A549 (cell line): ENCODE data around the gene NEDD8. TPM values are rescaled to one million over a fixed set of nuclear protein-coding genes. Genes with fewer than 3 reads are reported as not detected.
A peak's percentile ranks its signal among the peaks of the same experiment; 100 is the strongest.

Experiments used
- CBX2 ChIP-seq: fragments of 200-600 bp; sonication (generic); IDR thresholded peaks from 2 replicates; pipeline ENCODE4 v1.6.1; 2016; ENCODE audit warnings: low read depth, mild to moderate bottlenecking, borderline replicate concordance
- CBX8 ChIP-seq: fragments of 200-600 bp; sonication (generic); IDR thresholded peaks from 2 replicates; pipeline ENCODE4 v1.6.1; 2016
- CEBPB ChIP-seq, 2 experiments: fragments of >200 bp in 1 of 2; sonication (Bioruptor Twin) in 1 of 2; formaldehyde crosslinking in 1 of 2; IDR thresholded peaks; 2 replicates each; pipeline ENCODE4 v1.6.1; 2012 to 2016
- CHD2 ChIP-seq: fragments of 150-350 bp; IDR thresholded peaks from 2 replicates; pipeline ENCODE4 v1.6.1; 2014; ENCODE audit warnings: low read length; ENCODE audit not compliant: partially characterized antibody
- EHF ChIP-seq: fragments of 250-450 bp; sonication (Bioruptor Pico); IDR thresholded peaks from 2 replicates; pipeline ENCODE4 v1.5.0; 2020; ENCODE audit warnings: mild to moderate bottlenecking
- EP300 ChIP-seq, 2 experiments: fragments of >200 bp; sonication (Bioruptor Twin); formaldehyde crosslinking; IDR thresholded peaks; 2 replicates in 1 of 2; 3 replicates in 1 of 2; pipeline ENCODE4 v1.6.1; 2016 to 2017
- ESRRA ChIP-seq: fragments of 150-350 bp; IDR thresholded peaks from 2 replicates; pipeline ENCODE4 v1.6.1; 2014; ENCODE audit warnings: mild to moderate bottlenecking, low read length, borderline replicate concordance
- FOSB ChIP-seq: fragments of 250-450 bp; sonication (Bioruptor Pico); IDR thresholded peaks from 2 replicates; pipeline ENCODE4 v1.5.0; 2020; ENCODE audit warnings: mild to moderate bottlenecking, moderate library complexity
- FOSL2 ChIP-seq, 2 experiments: fragments of 450-650 bp in 1 of 2; fragments of >200 bp in 1 of 2; sonication (Bioruptor Twin) in 1 of 2; formaldehyde crosslinking; IDR thresholded peaks; 2 replicates each; pipeline versions ENCODE4 v1.5.0 to v1.6.1; 2016 to 2020; ENCODE audit warnings: mild to moderate bottlenecking in 1 of 2, moderate library complexity in 1 of 2
- FOXS1 ChIP-seq: fragments of 250-450 bp; sonication (Bioruptor Pico); IDR thresholded peaks from 2 replicates; pipeline ENCODE4 v1.5.0; 2020; ENCODE audit warnings: mild to moderate bottlenecking, moderate library complexity
- GATA3 ChIP-seq: IDR thresholded peaks from 2 replicates; pipeline ENCODE4 v1.6.1; 2012; ENCODE audit warnings: borderline replicate concordance
- HOXA7 ChIP-seq: fragments of 250-450 bp; sonication (Bioruptor Pico); IDR thresholded peaks from 2 replicates; pipeline ENCODE4 v1.5.0; 2020; ENCODE audit warnings: mild to moderate bottlenecking, moderate library complexity
- HOXB13 ChIP-seq: fragments of 250-450 bp; sonication (Bioruptor Pico); IDR thresholded peaks from 2 replicates; pipeline ENCODE4 v1.5.0; 2020; ENCODE audit warnings: low read depth, mild to moderate bottlenecking, moderate library complexity
- JUNB ChIP-seq: fragments of >200 bp; sonication (Bioruptor Twin); formaldehyde crosslinking; IDR thresholded peaks from 2 replicates; pipeline ENCODE4 v1.6.1; 2016
- KDM1A ChIP-seq: fragments of 200-600 bp; sonication (generic); IDR thresholded peaks from 2 replicates; pipeline ENCODE4 v1.6.1; 2016; ENCODE audit warnings: low read depth, mild to moderate bottlenecking
- MAFK ChIP-seq: fragments of 450-650 bp; IDR thresholded peaks from 2 replicates; pipeline ENCODE4 v1.6.1; 2014; ENCODE audit not compliant: partially characterized antibody
- NFE2L2 ChIP-seq: fragments of 150-350 bp; conservative IDR thresholded peaks from 2 replicates; pipeline ENCODE4 v1.6.1; 2014; ENCODE audit warnings: low read length
- NPAS2 ChIP-seq: fragments of 250-450 bp; sonication (Bioruptor Pico); IDR thresholded peaks from 2 replicates; pipeline ENCODE4 v1.8.0; 2022; ENCODE audit warnings: mild to moderate bottlenecking, moderate library complexity, borderline replicate concordance
- NR3C1 ChIP-seq: fragments of >200 bp; sonication (Bioruptor Twin); formaldehyde crosslinking; IDR thresholded peaks from 3 replicates; pipeline ENCODE4 v1.6.1; 2017
- POLR2AphosphoS2 ChIP-seq: conservative IDR thresholded peaks from 2 replicates; pipeline ENCODE4 v1.6.1; 2012; ENCODE audit warnings: low read length, improper control_type of control experiment, inconsistent platforms
- RAD21 ChIP-seq, 2 experiments: fragments of >200 bp in 1 of 2; sonication (Bioruptor Twin) in 1 of 2; formaldehyde crosslinking in 1 of 2; IDR thresholded peaks in 1 of 2; conservative IDR thresholded peaks in 1 of 2; 2 replicates in 1 of 2; 3 replicates in 1 of 2; pipeline ENCODE4 v1.6.1; 2012 to 2018; ENCODE audit warnings: inconsistent platforms in 1 of 2
- RNF2 ChIP-seq: fragments of 200-600 bp; sonication (generic); IDR thresholded peaks from 2 replicates; pipeline ENCODE4 v1.6.1; 2016; ENCODE audit warnings: low read depth, mild to moderate bottlenecking, antibody characterized with exemption, moderate library complexity, borderline replicate concordance
- SMC3 ChIP-seq: fragments of >200 bp; sonication (Bioruptor Twin); formaldehyde crosslinking; IDR thresholded peaks from 3 replicates; pipeline ENCODE4 v1.6.1; 2018; ENCODE audit warnings: inconsistent platforms
- TFCP2L1 ChIP-seq: fragments of 250-450 bp; sonication (Bioruptor Pico); IDR thresholded peaks from 2 replicates; pipeline ENCODE4 v1.5.0; 2021; ENCODE audit warnings: mild to moderate bottlenecking
- TP53 ChIP-seq: fragments of 250-450 bp; sonication (Bioruptor Pico); IDR thresholded peaks from 2 replicates; pipeline ENCODE4 v1.5.0; 2021; ENCODE audit warnings: mild to moderate bottlenecking, moderate library complexity
- ZC3H11A ChIP-seq: fragments of 450-650 bp; IDR thresholded peaks from 2 replicates; pipeline ENCODE4 v1.6.1; 2014; ENCODE audit warnings: antibody characterized with exemption, mild to moderate bottlenecking
- ZFP36 ChIP-seq: fragments of 450-650 bp; IDR thresholded peaks from 2 replicates; pipeline ENCODE4 v1.6.1; 2014; ENCODE audit warnings: borderline replicate concordance; ENCODE audit not compliant: partially characterized antibody
- ZNF302 ChIP-seq: fragments of 250-450 bp; sonication (Bioruptor Pico); IDR thresholded peaks from 2 replicates; pipeline ENCODE4 v1.9.0; 2021; ENCODE audit warnings: inconsistent platforms, mild to moderate bottlenecking, moderate library complexity
- ZSCAN20 ChIP-seq: fragments of 250-450 bp; sonication (Bioruptor Pico); IDR thresholded peaks from 2 replicates; pipeline ENCODE4 v1.8.0; 2022; ENCODE audit warnings: mild to moderate bottlenecking, moderate library complexity
- polyA plus RNA-seq, 4 experiments: library from polyadenylated mRNA; depleted of rRNA in 3 of 4; stranded (reverse); fragments of >200 nt; fragmentation: RNase III in 1 of 4; extraction: RNeasy Plus Mini Kit Qiagen cat#74134 plus additional on column Dnase treatment in 1 of 4; gene quantifications; 2 replicates in 3 of 4; 3 replicates in 1 of 4; pipeline ENCODE4 v1.2.3, GENCODE V29; 2011 to 2017
- TF ChIP-seq, protein P1 (sequence below): fragments of 250-450 bp; sonication (Bioruptor Pico); IDR thresholded peaks from 2 replicates; pipeline ENCODE4 v1.5.0; 2021; ENCODE audit warnings: mild to moderate bottlenecking, moderate library complexity, borderline replicate concordance
- TF ChIP-seq, protein P2 (sequence below): fragments of 200-600 bp; sonication (generic); IDR thresholded peaks from 2 replicates; pipeline ENCODE4 v1.6.1; 2016; ENCODE audit warnings: antibody characterized with exemption, mild to moderate bottlenecking, moderate library complexity
- TF ChIP-seq, protein P3 (sequence below): fragments of 250-450 bp; sonication (Bioruptor Pico); IDR thresholded peaks from 2 replicates; pipeline ENCODE4 v1.5.0; 2020; ENCODE audit warnings: low read depth, mild to moderate bottlenecking, moderate library complexity
- TF ChIP-seq, protein P4 (sequence below): IDR thresholded peaks from 2 replicates; pipeline ENCODE4 v1.6.1; 2012
- TF ChIP-seq, protein P5 (sequence below): IDR thresholded peaks from 2 replicates; pipeline ENCODE4 v1.6.1; 2012
- TF ChIP-seq, protein P6 (sequence below): IDR thresholded peaks from 2 replicates; pipeline ENCODE4 v1.6.1; 2012; ENCODE audit warnings: low read depth, borderline replicate concordance
- TF ChIP-seq, protein P7 (sequence below): fragments of >200 bp; sonication (Bioruptor Twin); formaldehyde crosslinking; IDR thresholded peaks from 2 replicates; pipeline ENCODE4 v1.6.1; 2016

Gene NEDD8
- polyA plus RNA-seq, 2 of the 4 experiments (the other 2 are of a cell fraction) = 433 to 589 TPM

DNA sequence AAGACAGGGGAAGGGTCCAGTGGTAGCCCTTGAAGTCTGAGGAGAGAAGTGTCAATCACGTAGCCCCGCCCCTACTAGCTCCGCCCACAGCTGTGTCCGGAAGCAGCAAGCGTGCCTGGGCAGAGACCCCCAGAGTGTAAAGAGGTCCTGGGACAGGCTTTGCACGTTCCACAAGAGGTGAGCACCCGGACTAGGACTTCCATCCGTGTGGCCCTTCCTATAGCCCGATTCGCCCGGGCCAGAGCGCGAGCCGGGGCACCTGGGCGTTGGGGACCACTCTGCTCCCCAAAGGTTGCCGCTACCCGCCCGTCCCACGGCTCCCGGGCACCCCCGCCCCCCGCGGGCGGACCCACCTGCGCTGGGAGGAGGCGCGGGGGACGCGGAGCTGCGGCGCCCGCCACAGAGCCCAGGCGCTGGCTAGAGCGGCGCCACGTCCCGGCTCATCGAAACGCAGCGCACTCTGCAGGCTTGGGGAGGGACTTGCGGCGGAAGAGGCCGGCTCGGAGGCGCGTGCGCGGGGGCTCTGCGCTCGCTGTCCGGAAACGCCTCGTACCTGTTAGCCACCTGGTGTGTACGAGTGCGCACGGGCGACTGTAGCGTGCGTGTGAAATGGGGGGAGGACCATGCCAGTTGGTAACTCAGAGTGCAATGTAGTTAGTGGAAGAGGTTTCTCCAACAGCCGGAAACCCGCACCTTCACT is 39.1 kb upstream of the NEDD8 start, which contains the start of gene RABGGTA (continued):
- TF ChIP-seq, protein P1, sequence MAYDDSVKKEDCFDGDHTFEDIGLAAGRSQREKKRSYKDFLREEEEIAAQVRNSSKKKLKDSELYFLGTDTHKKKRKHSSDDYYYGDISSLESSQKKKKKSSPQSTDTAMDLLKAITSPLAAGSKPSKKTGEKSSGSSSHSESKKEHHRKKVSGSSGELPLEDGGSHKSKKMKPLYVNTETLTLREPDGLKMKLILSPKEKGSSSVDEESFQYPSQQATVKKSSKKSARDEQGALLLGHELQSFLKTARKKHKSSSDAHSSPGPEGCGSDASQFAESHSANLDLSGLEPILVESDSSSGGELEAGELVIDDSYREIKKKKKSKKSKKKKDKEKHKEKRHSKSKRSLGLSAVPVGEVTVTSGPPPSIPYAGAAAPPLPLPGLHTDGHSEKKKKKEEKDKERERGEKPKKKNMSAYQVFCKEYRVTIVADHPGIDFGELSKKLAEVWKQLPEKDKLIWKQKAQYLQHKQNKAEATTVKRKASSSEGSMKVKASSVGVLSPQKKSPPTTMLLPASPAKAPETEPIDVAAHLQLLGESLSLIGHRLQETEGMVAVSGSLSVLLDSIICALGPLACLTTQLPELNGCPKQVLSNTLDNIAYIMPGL (CRISPR knock-in tag) = peak; percentile 96
- no peak for TF ChIP-seq FOSL2 (IDR thresholded peaks at IDR 0.05)
- TF ChIP-seq FOSL2 (CRISPR knock-in tag; IDR thresholded peaks at IDR 0.05) = 0 out of 2 replicates have a peak, but pooled peaks have one; percentile 25
- no peak for TF ChIP-seq SMC3
- no peak for TF ChIP-seq TFCP2L1 (CRISPR knock-in tag)
- no peak for TF ChIP-seq RAD21 (conservative IDR thresholded peaks at IDR 0.05 in 1 of 2, IDR thresholded peaks at IDR 0.05 in 1 of 2)
- TF ChIP-seq ESRRA = no peak
- no peak for TF ChIP-seq RNF2
- no peak for TF ChIP-seq NFE2L2
- TF ChIP-seq KDM1A = no peak
- no peak for TF ChIP-seq HOXB13 (CRISPR knock-in tag)
- TF ChIP-seq FOXS1 (CRISPR knock-in tag) = no peak
- no peak for TF ChIP-seq GATA3
- TF ChIP-seq, protein P2, sequence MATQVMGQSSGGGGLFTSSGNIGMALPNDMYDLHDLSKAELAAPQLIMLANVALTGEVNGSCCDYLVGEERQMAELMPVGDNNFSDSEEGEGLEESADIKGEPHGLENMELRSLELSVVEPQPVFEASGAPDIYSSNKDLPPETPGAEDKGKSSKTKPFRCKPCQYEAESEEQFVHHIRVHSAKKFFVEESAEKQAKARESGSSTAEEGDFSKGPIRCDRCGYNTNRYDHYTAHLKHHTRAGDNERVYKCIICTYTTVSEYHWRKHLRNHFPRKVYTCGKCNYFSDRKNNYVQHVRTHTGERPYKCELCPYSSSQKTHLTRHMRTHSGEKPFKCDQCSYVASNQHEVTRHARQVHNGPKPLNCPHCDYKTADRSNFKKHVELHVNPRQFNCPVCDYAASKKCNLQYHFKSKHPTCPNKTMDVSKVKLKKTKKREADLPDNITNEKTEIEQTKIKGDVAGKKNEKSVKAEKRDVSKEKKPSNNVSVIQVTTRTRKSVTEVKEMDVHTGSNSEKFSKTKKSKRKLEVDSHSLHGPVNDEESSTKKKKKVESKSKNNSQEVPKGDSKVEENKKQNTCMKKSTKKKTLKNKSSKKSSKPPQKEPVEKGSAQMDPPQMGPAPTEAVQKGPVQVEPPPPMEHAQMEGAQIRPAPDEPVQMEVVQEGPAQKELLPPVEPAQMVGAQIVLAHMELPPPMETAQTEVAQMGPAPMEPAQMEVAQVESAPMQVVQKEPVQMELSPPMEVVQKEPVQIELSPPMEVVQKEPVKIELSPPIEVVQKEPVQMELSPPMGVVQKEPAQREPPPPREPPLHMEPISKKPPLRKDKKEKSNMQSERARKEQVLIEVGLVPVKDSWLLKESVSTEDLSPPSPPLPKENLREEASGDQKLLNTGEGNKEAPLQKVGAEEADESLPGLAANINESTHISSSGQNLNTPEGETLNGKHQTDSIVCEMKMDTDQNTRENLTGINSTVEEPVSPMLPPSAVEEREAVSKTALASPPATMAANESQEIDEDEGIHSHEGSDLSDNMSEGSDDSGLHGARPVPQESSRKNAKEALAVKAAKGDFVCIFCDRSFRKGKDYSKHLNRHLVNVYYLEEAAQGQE = no peak
- no peak for TF ChIP-seq NR3C1
- TF ChIP-seq CBX2 = no peak
- TF ChIP-seq FOSB = no peak
- TF ChIP-seq ZFP36 = no peak
- TF ChIP-seq EHF (CRISPR knock-in tag) = no peak; the same call in 1 of the 2 replicates
- TF ChIP-seq TP53 = no peak
- no peak for TF ChIP-seq ZSCAN20 (CRISPR knock-in tag)
- TF ChIP-seq, protein P3, sequence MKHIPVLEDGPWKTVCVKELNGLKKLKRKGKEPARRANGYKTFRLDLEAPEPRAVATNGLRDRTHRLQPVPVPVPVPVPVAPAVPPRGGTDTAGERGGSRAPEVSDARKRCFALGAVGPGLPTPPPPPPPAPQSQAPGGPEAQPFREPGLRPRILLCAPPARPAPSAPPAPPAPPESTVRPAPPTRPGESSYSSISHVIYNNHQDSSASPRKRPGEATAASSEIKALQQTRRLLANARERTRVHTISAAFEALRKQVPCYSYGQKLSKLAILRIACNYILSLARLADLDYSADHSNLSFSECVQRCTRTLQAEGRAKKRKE = 0 out of 2 replicates have a peak, but pooled peaks have one; percentile 31
- TF ChIP-seq, protein P4, sequence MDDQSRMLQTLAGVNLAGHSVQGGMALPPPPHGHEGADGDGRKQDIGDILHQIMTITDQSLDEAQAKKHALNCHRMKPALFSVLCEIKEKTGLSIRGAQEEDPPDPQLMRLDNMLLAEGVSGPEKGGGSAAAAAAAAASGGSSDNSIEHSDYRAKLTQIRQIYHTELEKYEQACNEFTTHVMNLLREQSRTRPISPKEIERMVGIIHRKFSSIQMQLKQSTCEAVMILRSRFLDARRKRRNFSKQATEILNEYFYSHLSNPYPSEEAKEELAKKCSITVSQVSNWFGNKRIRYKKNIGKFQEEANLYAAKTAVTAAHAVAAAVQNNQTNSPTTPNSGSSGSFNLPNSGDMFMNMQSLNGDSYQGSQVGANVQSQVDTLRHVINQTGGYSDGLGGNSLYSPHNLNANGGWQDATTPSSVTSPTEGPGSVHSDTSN = peak; percentile 70
- no peak for TF ChIP-seq POLR2AphosphoS2
- TF ChIP-seq, protein P5, sequence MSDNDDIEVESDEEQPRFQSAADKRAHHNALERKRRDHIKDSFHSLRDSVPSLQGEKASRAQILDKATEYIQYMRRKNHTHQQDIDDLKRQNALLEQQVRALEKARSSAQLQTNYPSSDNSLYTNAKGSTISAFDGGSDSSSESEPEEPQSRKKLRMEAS = peak; percentile 92
- TF ChIP-seq HOXA7 = no peak
- no peak for TF ChIP-seq NPAS2
- TF ChIP-seq MAFK = no peak
- no peak for TF ChIP-seq CHD2
- no peak for TF ChIP-seq CBX8
- no peak for TF ChIP-seq ZNF302
- TF ChIP-seq, protein P6, sequence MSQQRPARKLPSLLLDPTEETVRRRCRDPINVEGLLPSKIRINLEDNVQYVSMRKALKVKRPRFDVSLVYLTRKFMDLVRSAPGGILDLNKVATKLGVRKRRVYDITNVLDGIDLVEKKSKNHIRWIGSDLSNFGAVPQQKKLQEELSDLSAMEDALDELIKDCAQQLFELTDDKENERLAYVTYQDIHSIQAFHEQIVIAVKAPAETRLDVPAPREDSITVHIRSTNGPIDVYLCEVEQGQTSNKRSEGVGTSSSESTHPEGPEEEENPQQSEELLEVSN = peak; percentile 81; the same call in 1 of the 2 replicates
- no peak for TF ChIP-seq EP300 (IDR thresholded peaks at IDR 0.05)
- TF ChIP-seq CEBPB (IDR thresholded peaks at IDR 0.05) = no peak
- TF ChIP-seq ZC3H11A = no peak
- TF ChIP-seq, protein P7, sequence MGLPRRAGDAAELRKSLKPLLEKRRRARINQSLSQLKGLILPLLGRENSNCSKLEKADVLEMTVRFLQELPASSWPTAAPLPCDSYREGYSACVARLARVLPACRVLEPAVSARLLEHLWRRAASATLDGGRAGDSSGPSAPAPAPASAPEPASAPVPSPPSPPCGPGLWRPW = no peak
- TF ChIP-seq JUNB = no peak
